Psoas muscle (tissue), 8 donors: ENCODE data around the gene SH2D7. TPM values are rescaled to one million over a fixed set of nuclear protein-coding genes. Genes with fewer than 3 reads are reported as not detected.

Source experiments
- ATAC-seq, 4 donors: fragments of 200-7000 bp; cut with Tn5 transposase; one replicate each; pipeline ENCODE4 v1.9.1; 2020; ENCODE audit warnings: moderate library complexity in 3 of 4, mild to moderate bottlenecking in 2 of 4
- DNase-seq, 2 donors: peaks; one replicate each; pipeline ENCODE4 v3.0.0-alpha.2; 2020
- H3K27ac ChIP-seq: fragments of 200-600 bp; one replicate; pipeline ENCODE4 v1.8.0; 2022
- H3K27me3 ChIP-seq, 3 donors: fragments of 200-600 bp in 1 of 3; one replicate each; pipeline versions ENCODE4 v1.6.1 to v1.8.0; 2013 to 2022; ENCODE audit warnings: low read length in 2 of 3, mild to moderate bottlenecking in 2 of 3, moderate library complexity in 1 of 3; ENCODE audit not compliant: insufficient read depth in 3 of 3
- H3K36me3 ChIP-seq, 2 donors: fragments of 200-600 bp in 1 of 2; one replicate each; pipeline versions ENCODE4 v1.6.1 to v1.8.0; 2013 to 2022; ENCODE audit warnings: low read depth in 1 of 2, mild to moderate bottlenecking in 1 of 2, moderate library complexity in 1 of 2; ENCODE audit not compliant: insufficient read depth in 1 of 2
- H3K4me1 ChIP-seq: fragments of 200-600 bp; one replicate; pipeline ENCODE4 v1.8.0; 2022
- H3K4me3 ChIP-seq: fragments of 200-600 bp; one replicate; pipeline ENCODE4 v1.8.0; 2022; ENCODE audit warnings: mild to moderate bottlenecking
- H3K9me3 ChIP-seq: fragments of 200-600 bp; one replicate; pipeline ENCODE4 v1.8.0; 2022
- WGBS, 3 donors: extraction: QIAGEN DNeasy Blood & Tissue Kit; methylation state at CpG; one replicate each; pipeline versions ENCODE4 v1.1.6 to v1.1.7; 2013; 5-methylcytosine and 5-hydroxymethylcytosine counted together
- intact Hi-C, 2 donors: fragments of 100-400 bp; cut with DNase I; formaldehyde crosslinking; loops; one replicate each; pipeline versions ENCODE4 v1.11.0 to v1.14.2; 2022
- polyA plus RNA-seq, 3 donors: library from polyadenylated mRNA; stranded (reverse); fragments of 200-250 nt; gene quantifications; one replicate each; pipeline ENCODE4 v1.2.3, GENCODE V29; 2013
- total RNA-seq, 4 donors: library from RNA; stranded (reverse); fragmentation: NEBNext Ultra II Directional in 2 of 4; extraction: Animal tissue kit (Norgen Biotek cat#: 25700) in 2 of 4; gene quantifications; one replicate each; pipeline versions ENCODE4 v1.2.1 to v1.2.4, GENCODE V29; 2021 to 2023
- TF ChIP-seq, protein P1 (sequence below): fragments of 200-600 bp; IDR thresholded peaks from one replicate; pipeline ENCODE4 v1.8.0; 2022; ENCODE audit warnings: antibody characterized with exemption
- donor health status: healthy with polysubstance abuse.
- donor health status: DM: no; HTN: no; CAD: no; lungs with moderate emphysema.
- donor health status: Bipolar disorder and iron deficiency.
- donor health status: healthy.
- donor health status: DM: yes; HTN: yes; CAD: no.
- donor health status: DM: no; HTN: no; CAD: no.
- donor health status: DM: no; HTN: no; CAD: no.
- donor health status: DM: yes; HTN: yes; CAD: no.

SH2D7 gene
- total and polyA plus RNA-seq, 7 donors = not detected

DNA sequence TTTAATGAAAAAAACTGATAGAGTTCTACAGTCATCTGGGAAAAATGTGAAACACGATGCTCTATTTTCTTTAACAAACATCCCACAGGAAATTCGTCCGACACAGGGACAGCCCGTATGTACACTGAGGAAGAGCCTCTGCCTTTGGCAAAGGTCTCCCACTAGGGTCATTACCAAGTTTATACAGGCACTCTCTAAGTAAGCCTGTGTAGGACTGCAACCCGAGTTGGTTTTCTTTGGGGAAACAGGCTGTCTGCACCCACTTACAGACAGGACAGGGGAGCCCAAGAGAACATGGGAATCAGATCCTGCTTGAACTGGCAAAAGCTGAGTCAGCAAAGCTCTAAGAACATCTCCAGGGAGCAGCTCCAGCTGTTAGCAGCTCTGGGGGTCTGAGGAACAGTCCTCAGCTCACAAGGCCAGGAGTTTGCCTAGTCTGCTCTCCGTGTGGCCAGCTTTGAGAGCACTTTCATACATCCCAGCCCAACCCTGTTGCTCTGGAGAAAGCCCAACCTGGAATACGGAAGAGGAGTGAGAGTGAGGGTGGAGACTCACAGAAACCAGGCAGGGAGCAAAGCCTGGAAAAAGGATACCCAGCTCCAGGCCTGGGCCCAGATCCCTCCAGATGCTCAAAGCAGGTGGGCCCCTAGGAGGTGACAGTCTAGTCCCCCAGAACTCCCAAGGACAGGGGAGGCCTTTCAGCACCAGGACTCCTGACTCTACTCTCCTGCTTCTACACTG, 16.7 kb upstream of the SH2D7 start:
- Histone ChIP-seq H3K27me3 (no peaks in the 10 kb centered on the region), H3K36me3 (no peaks in the 10 kb centered on the region), H3K9me3 (no peaks in the 10 kb centered on the region), H3K4me3 (peak overlapping the region; percentile 93), H3K27ac (peak overlapping the region; percentile 78), H3K4me1 (peaks cover 43% of the 10 kb centered on the region)
- intact Hi-C loops = loop anchor here (1.0 to 5.0 kb wide), 2 partner anchors 68 to 73 kb away; no protein-coding TSS in a partner anchor
- DNase-seq (no peak), ATAC-seq (peak; percentile 35 to 41 (median 40))
- TF ChIP-seq, protein P1, sequence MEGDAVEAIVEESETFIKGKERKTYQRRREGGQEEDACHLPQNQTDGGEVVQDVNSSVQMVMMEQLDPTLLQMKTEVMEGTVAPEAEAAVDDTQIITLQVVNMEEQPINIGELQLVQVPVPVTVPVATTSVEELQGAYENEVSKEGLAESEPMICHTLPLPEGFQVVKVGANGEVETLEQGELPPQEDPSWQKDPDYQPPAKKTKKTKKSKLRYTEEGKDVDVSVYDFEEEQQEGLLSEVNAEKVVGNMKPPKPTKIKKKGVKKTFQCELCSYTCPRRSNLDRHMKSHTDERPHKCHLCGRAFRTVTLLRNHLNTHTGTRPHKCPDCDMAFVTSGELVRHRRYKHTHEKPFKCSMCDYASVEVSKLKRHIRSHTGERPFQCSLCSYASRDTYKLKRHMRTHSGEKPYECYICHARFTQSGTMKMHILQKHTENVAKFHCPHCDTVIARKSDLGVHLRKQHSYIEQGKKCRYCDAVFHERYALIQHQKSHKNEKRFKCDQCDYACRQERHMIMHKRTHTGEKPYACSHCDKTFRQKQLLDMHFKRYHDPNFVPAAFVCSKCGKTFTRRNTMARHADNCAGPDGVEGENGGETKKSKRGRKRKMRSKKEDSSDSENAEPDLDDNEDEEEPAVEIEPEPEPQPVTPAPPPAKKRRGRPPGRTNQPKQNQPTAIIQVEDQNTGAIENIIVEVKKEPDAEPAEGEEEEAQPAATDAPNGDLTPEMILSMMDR = no peak
- 33 to 39% (median 34%) methylated on average over 7 of the region's 7 CpGs for WGBS, 3 donors

DNA sequence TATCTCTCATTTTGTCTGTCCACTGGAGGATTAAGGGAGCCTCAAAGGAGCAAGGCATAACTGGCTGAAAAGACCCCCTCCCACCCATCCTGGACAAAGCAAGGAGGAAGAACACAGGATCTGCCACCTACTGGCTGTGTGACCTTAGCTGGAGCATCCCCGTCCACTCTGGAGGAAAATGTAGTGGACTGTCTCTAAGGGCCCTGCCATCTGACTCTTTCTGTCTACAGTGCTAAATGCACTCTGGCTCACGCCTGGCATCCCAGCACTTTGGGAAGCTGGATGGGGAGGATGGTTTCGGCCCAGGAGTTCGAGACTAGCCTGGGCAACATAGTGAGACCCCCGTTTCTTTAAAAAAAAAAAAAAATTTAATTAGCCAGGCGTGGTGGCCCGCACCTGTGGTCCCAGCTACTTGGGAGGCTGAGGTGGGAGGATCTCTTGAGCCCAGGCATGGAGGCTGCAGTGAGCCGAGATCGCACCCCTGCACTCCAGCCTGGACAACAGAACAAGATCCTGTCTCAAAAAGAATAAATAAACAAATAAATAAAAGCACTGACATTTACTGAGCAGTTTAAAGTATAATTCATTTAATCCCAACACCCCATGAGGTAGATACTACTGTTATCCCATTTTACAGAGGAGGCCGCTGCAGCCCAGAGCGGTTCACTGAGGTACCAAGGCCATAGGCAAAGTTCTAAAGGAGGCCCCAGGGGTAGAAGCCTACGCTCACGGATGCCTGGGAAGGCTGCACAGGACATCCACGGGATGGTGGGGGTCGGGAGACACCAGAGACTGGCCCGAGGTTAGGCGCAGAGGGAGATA, 15.9 kb upstream of the SH2D7 start:
- H3K4me3 ChIP-seq = peak overlapping the region; percentile 93
- TF ChIP-seq, protein P1 = no peak
- peak in 3 of 4 donors; percentile 13 to 28 (median 23) for ATAC-seq
- no peak for DNase-seq
- H3K27ac ChIP-seq = peak overlapping the region; percentile 78
- intact Hi-C loops = loop anchor here in 1 of 2 donors (5.0 kb wide), 1 partner anchor 69 kb away; no protein-coding TSS in a partner anchor
- WGBS, 3 donors = 47 to 66% (median 53%) methylated on average over 17 of the region's 17 CpGs
- no peaks in the 10 kb centered on the region for H3K36me3 ChIP-seq
- no peaks in the 10 kb centered on the region for H3K27me3 ChIP-seq
- H3K9me3 ChIP-seq = no peaks in the 10 kb centered on the region
- peaks cover 38% of the 10 kb centered on the region for H3K4me1 ChIP-seq

DNA sequence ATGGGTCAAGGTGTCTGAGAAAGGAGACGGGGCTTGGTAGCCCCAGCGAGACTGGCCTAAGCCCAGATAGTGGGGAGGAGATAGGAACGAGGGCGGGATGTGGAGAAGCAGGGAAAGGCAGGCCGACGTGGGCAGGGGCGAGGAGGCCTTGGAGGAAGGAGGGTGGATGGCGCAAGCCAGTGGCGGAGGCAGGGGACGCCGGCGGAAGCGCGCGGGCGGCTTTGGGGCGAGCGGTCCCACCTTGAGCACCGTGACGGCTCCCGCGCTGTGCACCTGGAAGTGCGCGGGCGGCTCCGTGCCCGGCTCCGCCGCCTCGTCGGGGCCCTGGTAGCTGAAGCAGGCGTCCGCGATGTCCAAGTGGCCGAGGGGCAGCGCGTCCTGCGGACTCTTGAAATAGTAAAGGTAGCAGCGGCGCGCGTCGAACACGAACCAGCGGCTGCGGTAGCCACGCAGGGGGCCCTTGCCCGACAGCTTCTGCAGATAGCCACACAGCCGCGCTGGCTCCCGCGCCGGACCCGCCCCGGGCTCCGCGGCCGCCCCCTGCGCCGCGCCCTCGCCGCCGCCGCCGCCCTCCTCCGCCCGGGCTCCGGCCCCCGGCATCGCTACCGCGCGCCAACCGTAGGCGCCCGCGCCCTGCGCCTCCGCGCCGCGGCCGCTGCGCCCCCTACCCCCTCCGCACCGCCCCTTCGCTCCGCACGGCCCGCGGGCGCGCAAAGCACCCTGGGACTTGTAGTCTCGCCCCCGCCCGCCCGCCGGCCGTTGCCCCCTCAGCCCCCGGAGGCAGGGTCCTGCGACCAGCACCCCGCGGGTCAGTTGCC, 15.1 kb upstream of the SH2D7 start, which contains the start of gene TBC1D2B:
TSS of gene TBC1D2B (minus strand) at position 659 of the 818 bp plus-strand sequence. CDS start at position 600, 59 bp downstream.
- Histone ChIP-seq H3K4me3 (peak within 1 kb of the TSS; percentile 93), H3K36me3 (no peaks in the 10 kb centered on the region), H3K9me3 (no peaks in the 10 kb centered on the region), H3K27me3 (no peaks in the 10 kb centered on the region), H3K27ac (peak within 1 kb of the TSS; percentile 78), H3K4me1 (peaks cover 30% of the 10 kb centered on the region)
- ATAC-seq (peak; percentile 70 to 90 (median 81)), DNase-seq (peak; percentile 75 to 83)
- 2 to 5% (median 5%) methylated on average over 41 to 102 of the region's 104 CpGs for WGBS, 3 donors
- TF ChIP-seq, protein P1 = no peak
- intact Hi-C loops = loop anchor here in 1 of 2 donors (5.0 kb wide), 1 partner anchor 70 kb away; no protein-coding TSS in a partner anchor

DNA sequence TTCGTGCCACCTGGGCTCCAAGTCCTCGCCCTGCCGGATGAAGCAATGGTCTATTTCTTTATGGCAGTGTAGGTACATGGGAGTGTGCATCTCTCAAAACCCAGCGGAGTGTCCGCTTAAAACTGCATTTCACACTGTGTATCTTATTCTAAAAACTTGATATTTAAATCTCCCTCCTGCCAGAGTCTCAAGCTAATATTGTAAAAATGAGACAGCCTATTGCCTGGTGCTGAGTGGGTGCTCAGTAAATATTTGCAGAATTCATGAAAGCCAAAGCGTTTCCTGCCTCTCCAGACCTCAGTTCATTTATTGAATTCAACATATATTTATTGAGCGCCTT, 14.5 kb upstream of the SH2D7 start:
- H3K4me3 ChIP-seq = peak overlapping the region; percentile 93
- TF ChIP-seq, protein P1 = no peak
- no peaks in the 10 kb centered on the region for H3K9me3 ChIP-seq
- ATAC-seq (peak in 2 of 4 donors; percentile 23 to 32), DNase-seq (no peak)
- intact Hi-C loops = loop anchor here in 1 of 2 donors (5.0 kb wide), 1 partner anchor 71 kb away; no protein-coding TSS in a partner anchor
- H3K27me3 ChIP-seq = no peaks in the 10 kb centered on the region
- H3K36me3 ChIP-seq = no peaks in the 10 kb centered on the region
- H3K4me1 ChIP-seq = peaks cover 25% of the 10 kb centered on the region
- peak overlapping the region; percentile 78 for H3K27ac ChIP-seq
- WGBS, 3 donors = 13 to 34% (median 30%) methylated on average over 7 of the region's 7 CpGs
